ENCODE results near the gene PTPA.
"Not testable (repeated sequence)": the region's sequence is repeated elsewhere in the genome, so short reads cannot be mapped to it uniquely, and the experiment has no call there.

Gene PTPA

DNA sequence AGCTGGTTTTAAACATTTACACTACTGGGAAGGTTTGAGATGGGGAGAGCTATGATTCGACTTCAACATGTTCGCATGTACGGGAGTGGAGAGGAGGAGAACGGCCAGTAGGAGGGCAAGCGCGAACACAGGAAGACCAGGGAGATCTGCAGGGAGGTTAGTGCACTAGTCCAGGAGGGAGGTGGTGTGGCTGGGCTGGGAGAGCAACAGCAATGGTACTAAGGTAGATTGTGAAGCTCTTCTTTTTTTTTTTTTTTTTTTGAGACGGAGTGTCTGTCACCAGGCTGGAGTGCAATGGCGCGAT lies 50.3 kb downstream of the PTPA start:
- DNase-seq, result no peak

GRCh38 chr9:129162497-129163197 lies 51.4 kb downstream of the PTPA start:
- DNase-seq, result no peak

GRCh38 chr9:129163198-129163670 lies 52.0 kb downstream of the PTPA start:
- not testable (repeated sequence) for DNase-seq

- no peak for DNase-seq
These were observed 52.5 kb downstream of the PTPA start for GRCh38 chr9:129163753-129164152.

DNA sequence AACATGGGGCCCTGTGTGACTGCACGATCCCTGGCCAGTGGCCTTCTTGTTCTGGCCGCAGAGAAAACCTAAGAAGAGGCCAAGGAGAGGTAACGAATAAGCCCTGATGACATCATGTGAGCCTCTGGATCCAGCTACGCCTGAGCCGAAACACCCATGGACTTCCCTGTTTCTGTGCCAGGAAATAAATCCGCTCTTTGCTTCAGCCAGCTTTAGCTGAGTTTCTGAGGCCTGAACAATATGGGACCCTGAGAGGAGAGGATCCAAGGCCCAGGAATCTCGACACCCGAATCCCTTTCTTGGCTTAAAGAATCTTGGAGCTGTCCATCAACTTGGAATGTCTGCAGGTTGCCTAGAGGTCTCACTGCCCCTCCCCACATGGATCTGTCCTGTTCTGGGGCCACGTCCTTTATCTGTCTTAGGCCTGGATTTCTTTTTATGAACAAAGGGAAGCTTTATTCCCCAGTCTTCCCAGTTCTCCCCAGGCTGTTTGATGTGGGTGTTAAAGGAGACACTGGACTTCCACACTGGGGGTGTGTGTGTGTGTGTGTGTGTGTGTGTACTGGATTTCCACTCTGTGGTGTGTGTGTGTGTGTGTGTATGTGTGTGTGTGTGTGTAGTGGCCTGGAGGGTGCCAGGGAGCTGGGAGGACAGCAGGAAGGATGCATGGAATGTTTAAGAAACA lies 53.2 kb downstream of the PTPA start:
- DNase-seq, result no peak

- no peak for DNase-seq
These were observed 54.0 kb downstream of the PTPA start for GRCh38 chr9:129165198-129165597.

- peak; percentile 62 for DNase-seq
These were observed 55.7 kb downstream of the PTPA start for GRCh38 chr9:129166623-129167557.

DNA sequence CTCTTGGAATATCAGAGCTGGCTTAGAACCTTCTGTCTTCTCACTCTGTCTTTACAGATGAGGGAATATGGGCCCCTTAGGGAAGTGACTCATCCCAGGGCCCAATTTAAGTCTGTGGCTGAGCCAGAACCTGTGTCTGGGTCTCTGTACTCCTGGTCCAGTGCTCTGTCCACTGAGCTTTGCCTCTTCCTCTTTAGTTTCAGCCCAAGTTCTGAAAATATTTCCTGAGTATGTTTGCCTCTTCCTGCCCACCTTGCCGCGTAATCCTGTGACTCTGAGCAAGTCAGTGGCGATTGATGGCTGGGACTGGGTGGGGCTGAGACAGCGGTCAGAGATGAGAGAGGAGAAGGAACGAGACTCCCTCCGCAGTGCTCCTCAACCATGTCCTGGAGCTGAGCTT lies 59.0 kb downstream of the PTPA start:
- DNase-seq, result no peak

- DNase-seq, result no peak
These were observed 61.0 kb downstream of the PTPA start for GRCh38 chr9:129171993-129172751.

- no peak for DNase-seq
These were observed 61.6 kb downstream of the PTPA start for GRCh38 chr9:129172816-129173215.

GRCh38 chr9:129173296-129174101 lies 62.3 kb downstream of the PTPA start:
- no peak for DNase-seq

DNA sequence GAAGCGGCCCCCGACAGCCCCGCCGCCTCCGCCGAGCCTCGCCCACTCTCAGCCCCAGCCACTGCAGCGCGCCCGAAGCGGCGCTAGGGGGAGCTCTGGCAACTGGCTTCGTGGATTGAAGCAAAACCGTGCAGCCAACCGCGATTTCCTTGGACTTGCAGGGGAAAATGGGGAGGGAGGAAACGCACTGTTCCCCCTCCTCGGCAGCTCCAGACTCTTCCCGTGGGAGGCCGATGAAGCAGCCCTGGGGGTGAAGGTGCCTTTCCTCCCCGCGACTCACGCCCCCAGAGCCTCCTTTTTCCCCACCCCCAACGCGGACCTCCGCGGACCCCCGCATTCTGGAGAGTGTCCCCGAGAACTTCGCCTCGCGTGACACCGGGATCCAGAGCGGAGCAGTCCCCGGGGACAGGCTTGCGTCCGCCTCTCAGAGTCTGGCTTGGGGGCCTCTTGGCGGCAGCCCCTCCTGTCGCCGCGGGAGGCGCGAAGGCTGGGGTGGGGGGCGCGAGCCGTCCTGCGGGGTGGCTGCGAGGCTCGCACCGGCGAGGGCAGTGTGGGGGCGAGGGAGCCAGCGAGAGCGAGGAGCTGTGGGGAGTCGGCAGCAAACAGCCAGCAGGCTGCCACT lies 63.0 kb downstream of the PTPA start:
- DNase-seq, result peak; percentile 85

DNA sequence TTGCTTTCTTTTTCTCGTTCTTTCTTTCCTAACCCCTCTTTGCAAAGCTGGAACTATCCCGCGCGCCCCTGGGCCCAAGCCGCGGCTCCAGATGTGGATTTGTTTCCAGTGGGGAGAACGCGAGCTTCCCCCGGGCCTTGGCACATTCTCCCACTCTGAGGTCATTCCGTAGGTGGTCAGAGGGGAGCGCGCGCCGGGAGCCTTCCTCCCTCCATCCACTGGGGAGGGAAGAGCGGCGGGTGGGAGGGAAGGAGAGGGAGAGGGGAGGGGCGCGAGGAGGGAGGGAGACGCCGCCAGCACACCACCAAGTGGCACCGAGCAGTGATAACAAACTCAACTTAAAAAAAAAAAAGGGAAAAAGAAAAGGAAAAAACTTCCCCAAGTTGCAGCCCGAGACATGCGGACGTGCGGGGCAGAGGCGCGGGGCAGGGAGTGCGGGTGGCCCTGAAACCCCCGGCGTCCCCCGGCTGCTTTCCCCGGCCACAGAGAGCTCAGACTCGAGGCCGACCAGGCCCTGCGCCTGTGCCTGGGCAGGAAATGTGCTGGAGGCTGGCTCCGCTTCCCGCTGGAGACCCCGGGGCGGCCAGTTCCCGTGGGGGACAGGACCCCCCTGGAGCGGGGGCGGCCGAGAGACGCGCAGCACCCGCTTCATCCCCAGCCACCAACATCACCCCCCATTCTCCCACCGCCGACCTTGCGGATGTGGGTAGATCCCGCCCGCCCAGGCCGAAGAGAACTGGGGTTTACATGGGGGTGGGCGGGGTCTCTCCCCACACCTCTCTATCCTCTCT lies 63.7 kb downstream of the PTPA start:
- DNase-seq, result peak; percentile 70

DNA sequence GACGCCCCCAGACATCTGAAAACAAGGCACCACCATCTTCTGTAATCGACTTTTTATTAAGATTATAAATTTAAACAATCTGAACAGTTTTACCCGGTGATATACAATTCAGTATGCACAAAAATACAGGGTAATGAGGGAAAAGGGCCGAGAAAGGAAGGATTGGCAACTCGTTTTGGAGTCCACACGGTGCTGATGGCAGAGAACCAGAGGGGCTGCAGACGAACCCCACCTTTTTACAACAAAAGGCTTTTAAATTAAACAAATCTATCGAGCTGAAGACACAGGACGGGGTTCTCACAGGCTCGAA lies 64.3 kb downstream of the PTPA start:
- DNase-seq, result no peak

DNA sequence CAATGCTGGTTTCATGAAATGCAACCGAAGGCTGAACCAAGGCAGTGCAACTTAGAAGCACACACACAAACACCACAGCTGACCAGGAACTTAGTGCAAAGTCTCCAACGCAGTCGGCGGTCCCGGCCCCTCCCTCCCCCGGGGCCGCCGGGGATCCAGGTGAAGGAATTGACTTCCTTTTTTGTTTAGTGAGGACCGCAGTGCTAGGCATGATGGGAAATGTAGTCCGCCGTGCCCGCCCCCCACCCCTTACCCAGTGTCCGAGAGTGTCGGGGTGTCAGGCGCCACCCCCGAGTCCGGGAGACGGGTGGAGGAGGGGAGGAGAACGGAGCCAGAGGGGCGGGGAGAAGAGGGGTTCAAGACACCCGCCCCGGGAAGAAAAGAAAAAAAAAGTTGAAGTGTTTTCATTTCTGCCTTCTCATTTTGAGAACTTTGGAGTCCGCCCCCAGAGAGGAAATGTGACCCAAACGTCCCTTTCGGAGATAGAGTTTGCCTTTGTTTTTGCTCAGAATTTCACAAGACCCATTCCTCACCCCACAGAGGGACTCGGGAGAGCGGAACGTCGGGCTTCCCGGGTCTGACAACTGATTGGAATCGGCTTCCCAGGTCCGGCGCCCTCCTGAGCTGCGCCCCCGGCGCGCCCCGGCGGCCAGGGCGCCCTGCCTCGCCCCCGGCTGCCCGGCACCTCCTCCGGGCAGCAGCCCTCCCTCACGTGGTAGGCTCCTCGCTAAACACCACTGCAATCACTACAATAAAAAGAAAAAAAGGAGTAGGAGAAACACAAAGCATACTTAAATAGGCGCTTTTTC lies 64.8 kb downstream of the PTPA start:
- DNase-seq, result peak; percentile 92

- peak; percentile 44 for DNase-seq
These were observed 65.7 kb downstream of the PTPA start for GRCh38 chr9:129176701-129177442.

- peak; percentile 56 for DNase-seq
These were observed 66.2 kb downstream of the PTPA start for GRCh38 chr9:129177443-129177790.

- peak; percentile 94 for DNase-seq
These were observed 66.8 kb downstream of the PTPA start, which contains the start of gene IER5L for GRCh38 chr9:129177791-129178567. Gene IER5L, minus strand, starts transcription at chr9:129178261. Its CDS starts 209 bp downstream, at chr9:129178052.

Measured in OCI-M1 (cell line).